ENCODE data around the gene PCNX3. TPM values are rescaled to one million over a fixed set of nuclear protein-coding genes. Genes with fewer than 3 reads are reported as not detected.

The PCNX3 gene
- total RNA-seq, 1 experiment from 2014 or later = 74.5 TPM

DNA sequence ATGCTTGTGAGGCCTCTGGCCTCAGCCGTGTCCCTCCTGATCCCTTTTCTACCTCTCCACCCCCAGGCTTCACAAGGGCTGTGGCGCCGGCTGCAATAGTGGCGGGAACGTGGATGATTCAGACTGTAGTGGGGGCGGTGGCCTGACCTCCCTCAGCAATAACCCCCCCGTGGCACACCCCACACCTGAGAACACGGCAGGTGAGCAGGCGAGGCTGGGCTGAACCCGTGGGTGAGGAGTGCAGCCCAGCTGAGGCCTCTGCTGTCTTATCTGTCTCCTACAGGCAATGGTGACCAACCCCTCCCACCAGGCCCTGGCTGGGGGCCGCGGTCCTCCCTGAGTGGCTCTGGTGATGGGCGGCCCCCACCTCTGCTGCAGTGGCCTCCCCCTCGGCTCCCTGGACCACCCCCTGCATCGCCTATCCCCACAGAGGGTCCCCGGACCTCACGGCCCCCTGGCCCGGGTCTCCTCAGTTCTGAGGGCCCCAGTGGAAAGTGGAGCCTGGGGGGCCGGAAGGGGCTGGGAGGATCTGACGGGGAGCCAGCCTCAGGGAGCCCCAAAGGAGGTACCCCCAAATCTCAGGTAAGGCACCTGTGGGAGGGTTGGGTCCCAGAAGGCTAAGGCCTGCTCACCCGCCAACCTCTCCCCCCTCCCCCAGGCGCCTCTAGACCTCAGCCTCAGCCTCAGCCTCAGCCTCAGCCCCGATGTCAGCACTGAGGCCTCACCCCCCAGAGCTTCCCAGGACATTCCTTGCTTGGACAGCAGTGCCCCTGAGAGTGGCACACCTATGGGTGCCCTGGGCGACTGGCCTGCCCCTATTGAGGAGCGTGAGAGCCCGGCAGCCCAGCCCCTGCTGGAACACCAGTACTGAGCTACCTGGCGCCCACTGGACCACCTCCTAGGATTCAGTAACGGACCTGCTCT, 20.8 kb downstream of the PCNX3 start:
- Histone ChIP-seq H3K36me3 (ENCODE audit: control insufficient read depth, insufficient read depth, low read length) (peaks cover 10% of the 10 kb centered on the region; the same call in 1 of the 2 replicates), H3K27me3 (ENCODE audit: control insufficient read depth, insufficient read depth, low read length) (no peaks in the 10 kb centered on the region), H3K27ac (ENCODE audit: low read length) (peak overlapping the region; percentile 76; the same call in 1 of the 2 replicates), H3K4me1 (ENCODE audit: control insufficient read depth, insufficient read depth, low read length) (peaks cover 24% of the 10 kb centered on the region), H3K9me3 (ENCODE audit: control insufficient read depth, insufficient read depth, low read depth, low read length) (no peaks in the 10 kb centered on the region), H3K4me3 (ENCODE audit: low read depth in 2 of 2, low read length in 2 of 2) (no peak overlapping the region)
- DNase-seq (ENCODE audit: low read depth, low spot score) (no peak), ATAC-seq (no peak)
- intact Hi-C loops (cut with micrococcal nuclease; ENCODE audit: unreplicated experiment) = loop anchor here (10.0 kb wide), 1 partner anchor 68 kb away; no protein-coding TSS in a partner anchor
- TF ChIP-seq SIN3A (IDR thresholded peaks at IDR 0.05; ENCODE audit: borderline replicate concordance, insufficient read depth, low read depth, low read length) = no peak
- TF ChIP-seq TCF7L2 (IDR thresholded peaks at IDR 0.05; ENCODE audit: low read depth, low read length) = no peak
- TF ChIP-seq POLR2AphosphoS5 (IDR thresholded peaks at IDR 0.05; ENCODE audit: low read depth, low read length) = no peak
- TF ChIP-seq, protein P1, sequence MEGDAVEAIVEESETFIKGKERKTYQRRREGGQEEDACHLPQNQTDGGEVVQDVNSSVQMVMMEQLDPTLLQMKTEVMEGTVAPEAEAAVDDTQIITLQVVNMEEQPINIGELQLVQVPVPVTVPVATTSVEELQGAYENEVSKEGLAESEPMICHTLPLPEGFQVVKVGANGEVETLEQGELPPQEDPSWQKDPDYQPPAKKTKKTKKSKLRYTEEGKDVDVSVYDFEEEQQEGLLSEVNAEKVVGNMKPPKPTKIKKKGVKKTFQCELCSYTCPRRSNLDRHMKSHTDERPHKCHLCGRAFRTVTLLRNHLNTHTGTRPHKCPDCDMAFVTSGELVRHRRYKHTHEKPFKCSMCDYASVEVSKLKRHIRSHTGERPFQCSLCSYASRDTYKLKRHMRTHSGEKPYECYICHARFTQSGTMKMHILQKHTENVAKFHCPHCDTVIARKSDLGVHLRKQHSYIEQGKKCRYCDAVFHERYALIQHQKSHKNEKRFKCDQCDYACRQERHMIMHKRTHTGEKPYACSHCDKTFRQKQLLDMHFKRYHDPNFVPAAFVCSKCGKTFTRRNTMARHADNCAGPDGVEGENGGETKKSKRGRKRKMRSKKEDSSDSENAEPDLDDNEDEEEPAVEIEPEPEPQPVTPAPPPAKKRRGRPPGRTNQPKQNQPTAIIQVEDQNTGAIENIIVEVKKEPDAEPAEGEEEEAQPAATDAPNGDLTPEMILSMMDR (IDR thresholded peaks at IDR 0.05) = no peak
- TF ChIP-seq, protein P2, sequence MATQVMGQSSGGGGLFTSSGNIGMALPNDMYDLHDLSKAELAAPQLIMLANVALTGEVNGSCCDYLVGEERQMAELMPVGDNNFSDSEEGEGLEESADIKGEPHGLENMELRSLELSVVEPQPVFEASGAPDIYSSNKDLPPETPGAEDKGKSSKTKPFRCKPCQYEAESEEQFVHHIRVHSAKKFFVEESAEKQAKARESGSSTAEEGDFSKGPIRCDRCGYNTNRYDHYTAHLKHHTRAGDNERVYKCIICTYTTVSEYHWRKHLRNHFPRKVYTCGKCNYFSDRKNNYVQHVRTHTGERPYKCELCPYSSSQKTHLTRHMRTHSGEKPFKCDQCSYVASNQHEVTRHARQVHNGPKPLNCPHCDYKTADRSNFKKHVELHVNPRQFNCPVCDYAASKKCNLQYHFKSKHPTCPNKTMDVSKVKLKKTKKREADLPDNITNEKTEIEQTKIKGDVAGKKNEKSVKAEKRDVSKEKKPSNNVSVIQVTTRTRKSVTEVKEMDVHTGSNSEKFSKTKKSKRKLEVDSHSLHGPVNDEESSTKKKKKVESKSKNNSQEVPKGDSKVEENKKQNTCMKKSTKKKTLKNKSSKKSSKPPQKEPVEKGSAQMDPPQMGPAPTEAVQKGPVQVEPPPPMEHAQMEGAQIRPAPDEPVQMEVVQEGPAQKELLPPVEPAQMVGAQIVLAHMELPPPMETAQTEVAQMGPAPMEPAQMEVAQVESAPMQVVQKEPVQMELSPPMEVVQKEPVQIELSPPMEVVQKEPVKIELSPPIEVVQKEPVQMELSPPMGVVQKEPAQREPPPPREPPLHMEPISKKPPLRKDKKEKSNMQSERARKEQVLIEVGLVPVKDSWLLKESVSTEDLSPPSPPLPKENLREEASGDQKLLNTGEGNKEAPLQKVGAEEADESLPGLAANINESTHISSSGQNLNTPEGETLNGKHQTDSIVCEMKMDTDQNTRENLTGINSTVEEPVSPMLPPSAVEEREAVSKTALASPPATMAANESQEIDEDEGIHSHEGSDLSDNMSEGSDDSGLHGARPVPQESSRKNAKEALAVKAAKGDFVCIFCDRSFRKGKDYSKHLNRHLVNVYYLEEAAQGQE (IDR thresholded peaks at IDR 0.05; ENCODE audit: insufficient read depth in 1 of 2, low read depth in 2 of 2, low read length in 1 of 2) = no peak
- CTCF ChIA-PET = no interaction called here
- no TSS peak for BruUV-seq (replicated peaks)
- POLR2A ChIA-PET = interaction anchor here (0.5 kb wide), 1 partner anchor 53 kb away, joined by 8 read pairs; no protein-coding TSS in a partner anchor
- in situ Hi-C loops (cut with HindIII; ENCODE audit: low pct_unique_long_range_greater_than_20kb, low sequenced_read_pairs) = no loop called here

DNA sequence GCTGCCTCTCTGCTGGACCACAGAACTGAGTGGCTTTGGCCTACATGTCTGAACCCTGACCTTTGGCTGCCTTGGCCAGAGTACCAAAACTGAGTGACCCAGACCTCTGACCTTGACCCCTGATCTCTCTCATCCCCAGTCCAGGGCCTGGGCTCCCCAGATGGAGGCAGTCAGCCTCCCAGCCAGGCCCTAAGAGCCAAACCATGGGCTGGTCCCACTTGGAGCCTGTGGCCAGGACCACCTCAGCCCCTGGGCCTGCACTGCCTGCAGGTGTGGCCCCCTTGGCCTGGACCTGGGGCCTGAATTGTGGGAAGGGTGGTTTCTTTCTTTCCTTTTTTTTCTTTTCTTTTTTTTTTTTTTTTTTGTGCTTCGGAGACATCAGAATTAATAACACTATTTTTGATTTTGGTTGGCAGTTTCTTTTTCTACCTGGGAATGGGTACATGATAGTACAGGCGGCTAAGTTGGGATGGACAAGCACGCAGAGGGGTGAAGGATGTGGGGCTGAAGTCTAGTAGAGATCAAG, 21.5 kb downstream of the PCNX3 start:
- Histone ChIP-seq H3K9me3 (ENCODE audit: control insufficient read depth, insufficient read depth, low read depth, low read length) (no peaks in the 10 kb centered on the region), H3K36me3 (ENCODE audit: control insufficient read depth, insufficient read depth, low read length) (peaks cover 10% of the 10 kb centered on the region; the same call in 1 of the 2 replicates), H3K4me3 (ENCODE audit: low read depth in 2 of 2, low read length in 2 of 2) (peak overlapping the region in 1 of 2 experiments; percentile 79; a peak in 2 of 4 replicates), H3K4me1 (ENCODE audit: control insufficient read depth, insufficient read depth, low read length) (peaks cover 24% of the 10 kb centered on the region), H3K27ac (ENCODE audit: low read length) (peak overlapping the region; percentile 76), H3K27me3 (ENCODE audit: control insufficient read depth, insufficient read depth, low read length) (no peaks in the 10 kb centered on the region)
- DNase-seq (ENCODE audit: low read depth, low spot score) = no peak
- POLR2A ChIA-PET = interaction anchor here (0.8 to 1.3 kb wide), 4 partner anchors 10 to 24 kb away, joined by 3 to 5 read pairs (median 3); no protein-coding TSS in a partner anchor
- no peak for ATAC-seq
- in situ Hi-C loops (cut with HindIII; ENCODE audit: low pct_unique_long_range_greater_than_20kb, low sequenced_read_pairs) (no loop called here), intact Hi-C loops (cut with micrococcal nuclease; ENCODE audit: unreplicated experiment) (loop anchor here (10.0 kb wide), 1 partner anchor 68 kb away; no protein-coding TSS in a partner anchor)
- BruUV-seq (replicated peaks) = no TSS peak
- TF ChIP-seq POLR2AphosphoS5 (IDR thresholded peaks at IDR 0.05; ENCODE audit: low read depth, low read length) (no peak), SIN3A (IDR thresholded peaks at IDR 0.05; ENCODE audit: borderline replicate concordance, insufficient read depth, low read depth, low read length) (no peak)
- TF ChIP-seq, protein P1 (IDR thresholded peaks at IDR 0.05) = no peak
- CTCF ChIA-PET = interaction anchor here (1.0 kb wide), 1 partner anchor 181 kb away, joined by 3 read pairs; no protein-coding TSS in a partner anchor

All from Panc1 (cell line).